GM12878 (cell line): ENCODE results near the gene GALNT17.

Experiments
- BCL3 ChIP-seq: IDR thresholded peaks from 2 replicates; pipeline ENCODE4 v1.6.1; 2011; ENCODE audit warnings: borderline replicate concordance, low read depth, mild to moderate bottlenecking, moderate library complexity, low read length; ENCODE audit not compliant: insufficient read depth, poor library complexity, severe bottlenecking
- CBX5 ChIP-seq: sonication (generic); IDR thresholded peaks from 2 replicates; pipeline ENCODE4 v1.6.1; 2016; ENCODE audit warnings: low read depth, moderate library complexity, mild to moderate bottlenecking, inconsistent platforms
- CHD4 ChIP-seq: fragments of 200-600 bp; sonication (generic); IDR thresholded peaks from 2 replicates; pipeline ENCODE4 v1.6.1; 2016; ENCODE audit warnings: mild to moderate bottlenecking
- CTCF ChIP-seq, 3 experiments: IDR thresholded peaks in 2 of 3; conservative IDR thresholded peaks in 1 of 3; 2 replicates each; pipeline ENCODE4 v1.5.1; 2011; ENCODE audit warnings: low read depth in 3 of 3, low read length in 3 of 3, mild to moderate bottlenecking in 3 of 3, control low read depth in 2 of 3, moderate library complexity in 2 of 3, inconsistent platforms in 1 of 3, mixed read lengths in 1 of 3; ENCODE audit not compliant: control insufficient read depth in 2 of 3, insufficient read depth in 1 of 3; ENCODE audit errors: extremely low read depth in 1 of 3
- EZH2 ChIP-seq: IDR thresholded peaks from 2 replicates; pipeline ENCODE4 v1.6.1; 2012; ENCODE audit warnings: low read depth, mild to moderate bottlenecking, control low read depth, inconsistent platforms, low read length, borderline replicate concordance; ENCODE audit not compliant: control insufficient read depth
- SP1 ChIP-seq: IDR thresholded peaks from one replicate; pipeline ENCODE4 v1.6.1; 2011; ENCODE audit warnings: low read depth, low read length
- ZSCAN29 ChIP-seq: fragments of 450-650 bp; IDR thresholded peaks from 2 replicates; pipeline ENCODE4 v1.6.1; 2017; ENCODE audit warnings: mild to moderate bottlenecking, moderate library complexity

DNA sequence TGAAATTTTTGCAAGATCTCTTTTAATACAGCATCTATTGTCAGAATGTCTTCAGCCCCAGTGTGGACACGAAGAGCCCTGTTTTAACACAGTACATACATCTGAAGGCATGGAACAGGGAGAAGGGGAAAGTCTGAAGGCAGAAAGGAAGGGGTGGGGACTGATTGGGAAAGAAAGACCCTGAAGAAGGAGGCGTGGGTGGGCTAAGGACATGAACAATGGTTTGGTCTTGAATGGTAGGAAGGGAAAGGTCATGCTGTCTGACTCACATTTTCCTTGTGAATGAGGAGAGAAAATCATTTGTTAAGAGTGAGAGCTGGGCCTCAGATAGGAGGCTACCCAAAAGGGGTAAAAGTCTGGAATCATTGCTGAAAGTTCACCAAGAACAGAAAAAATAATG lies 297.1 kb downstream of the GALNT17 start:
- TF ChIP-seq CTCF (IDR thresholded peaks at IDR 0.05 in 2 of 3, conservative IDR thresholded peaks at IDR 0.05 in 1 of 3; ENCODE audit: control insufficient read depth in 2 of 3, extremely low read depth in 1 of 3, insufficient read depth in 1 of 3, low read depth in 3 of 3, low read length in 3 of 3), result no peak
- TF ChIP-seq ZSCAN29, result no peak
- no peak for TF ChIP-seq EZH2
- TF ChIP-seq SP1, result no peak
- TF ChIP-seq CHD4, result no peak
- TF ChIP-seq CBX5, result no peak
- no peak for TF ChIP-seq BCL3
